Raji (cell line): Measurements from ENCODE around the gene HMCN2.

ENCODE experiments used
- POLR2A ChIP-seq: IDR thresholded peaks from 2 replicates; pipeline ENCODE4 v1.6.1; 2011; ENCODE audit warnings: low read depth, low read length, control low read depth; ENCODE audit not compliant: insufficient read depth

HMCN2 gene

DNA sequence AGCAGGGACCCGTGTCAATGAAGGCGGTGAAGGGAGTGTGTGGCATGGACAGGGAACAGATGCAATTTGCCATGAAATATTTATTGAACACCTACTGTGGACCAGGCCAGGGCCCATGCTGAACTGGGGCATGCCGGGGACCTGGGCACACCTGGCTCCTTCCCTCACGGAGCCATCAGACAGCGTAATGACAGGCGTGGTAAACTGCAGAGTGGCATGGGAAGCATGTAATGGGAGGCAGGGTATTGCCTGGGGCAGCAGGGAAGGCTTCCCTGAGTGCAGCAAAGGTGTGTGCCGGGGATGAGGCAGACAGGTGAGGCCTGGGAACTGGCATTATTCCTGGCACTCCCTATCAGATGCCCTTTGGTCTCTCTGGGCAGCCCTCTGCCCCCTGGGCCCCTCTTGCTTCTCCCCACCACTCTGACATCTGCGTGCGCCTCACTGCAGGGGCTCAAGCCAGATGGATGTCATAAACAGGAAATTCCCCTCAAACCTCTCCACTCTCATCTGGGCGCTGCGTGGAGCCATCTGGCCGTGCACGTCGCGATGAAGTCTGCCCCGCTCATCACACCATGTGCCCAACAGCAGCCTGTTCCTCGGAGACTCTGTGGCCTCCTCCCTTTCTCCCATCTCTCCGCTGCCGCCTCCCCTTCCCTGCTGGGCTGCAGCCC, 67.6 kb downstream of the HMCN2 start:
- no peak for TF ChIP-seq POLR2A

- no peak for TF ChIP-seq POLR2A
Measured at GRCh38 chr9:130333712-130334062, 68.1 kb downstream of the HMCN2 start.

- TF ChIP-seq POLR2A: no peak
Measured at GRCh38 chr9:130334915-130335314, 69.4 kb downstream of the HMCN2 start.

DNA sequence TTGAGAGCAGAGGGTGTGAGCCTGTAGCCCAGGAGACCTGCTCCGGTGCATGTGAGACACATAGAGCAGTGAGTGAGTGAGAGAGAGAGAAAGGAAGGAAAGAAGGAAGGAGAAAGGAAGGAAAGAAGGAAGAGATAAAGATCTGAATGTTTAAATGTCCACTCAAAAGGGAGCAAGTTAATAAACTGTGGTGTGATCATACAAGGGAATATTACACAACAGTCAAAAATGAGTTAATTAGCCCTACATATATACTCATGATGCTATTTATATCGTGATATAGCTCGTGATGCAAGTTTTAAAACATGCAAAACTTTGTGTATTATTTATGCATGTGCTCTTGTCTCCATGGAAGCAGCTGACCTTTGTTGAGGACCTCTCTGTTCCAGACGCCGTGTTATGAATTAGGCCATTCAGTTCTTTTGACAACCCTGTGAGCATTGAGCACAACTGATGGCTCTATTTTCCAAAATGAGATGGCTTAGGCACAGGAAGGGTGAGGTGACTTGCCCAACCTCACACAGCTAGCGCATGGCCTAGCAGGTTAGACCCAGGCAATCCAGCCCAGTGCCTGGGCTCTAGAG, 70.6 kb downstream of the HMCN2 start:
- TF ChIP-seq POLR2A: no peak

GRCh38 chr9:130336885-130337284, 71.3 kb downstream of the HMCN2 start:
- TF ChIP-seq POLR2A: no peak

- TF ChIP-seq POLR2A: no peak
Measured at GRCh38 chr9:130337318-130337717, 71.8 kb downstream of the HMCN2 start.

DNA sequence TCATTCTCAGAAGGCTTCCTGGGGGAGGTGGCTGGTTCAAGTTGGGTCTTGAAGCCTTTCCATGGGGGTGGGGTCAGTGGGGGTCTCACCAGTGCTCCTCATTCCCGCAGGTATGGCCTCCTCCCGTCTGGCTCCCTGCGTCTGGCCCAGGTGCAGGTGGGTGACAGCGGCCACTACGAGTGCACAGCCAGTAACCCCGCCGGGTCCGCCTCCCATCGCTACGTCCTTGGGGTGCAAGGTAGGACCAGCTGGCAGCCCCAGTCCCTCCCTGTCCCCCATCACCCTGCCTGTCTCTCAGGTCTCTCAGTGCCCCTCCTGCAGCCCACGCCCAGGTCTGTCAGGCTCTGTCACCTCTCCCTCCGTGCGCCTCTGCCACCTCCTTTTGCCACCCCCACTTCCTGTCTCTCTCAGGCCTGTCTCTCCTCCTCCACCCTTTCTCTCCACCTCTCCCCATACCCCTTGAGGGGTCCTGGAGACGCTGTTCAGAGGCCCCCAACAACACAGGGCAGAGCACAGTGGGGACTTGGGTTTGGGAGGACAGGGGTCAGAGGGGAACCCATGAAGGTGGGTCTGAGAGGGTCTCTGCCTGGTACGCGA, 72.3 kb downstream of the HMCN2 start:
- no peak for TF ChIP-seq POLR2A

DNA sequence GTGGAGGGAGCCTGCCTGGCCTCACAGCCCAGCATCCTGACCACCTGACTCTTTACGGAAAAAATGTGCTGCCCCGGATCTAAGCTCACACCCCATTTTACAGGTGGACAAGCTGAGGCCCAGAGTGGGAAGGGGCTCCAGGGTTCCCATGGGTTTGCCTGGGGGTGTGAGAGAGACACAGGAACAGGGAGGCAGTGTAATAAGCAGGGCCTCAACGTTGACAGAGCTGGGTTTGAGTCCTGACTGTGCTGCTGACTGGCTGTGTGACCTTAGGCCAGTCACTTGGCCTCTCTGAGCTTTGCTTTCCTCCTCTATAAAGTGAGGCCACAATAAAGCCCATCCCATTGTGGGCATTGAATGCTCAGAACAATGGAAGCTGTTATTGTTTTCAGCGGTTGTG, 73.7 kb downstream of the HMCN2 start:
- TF ChIP-seq POLR2A: no peak

GRCh38 chr9:130340011-130340410, 74.5 kb downstream of the HMCN2 start:
- TF ChIP-seq POLR2A: no peak

DNA sequence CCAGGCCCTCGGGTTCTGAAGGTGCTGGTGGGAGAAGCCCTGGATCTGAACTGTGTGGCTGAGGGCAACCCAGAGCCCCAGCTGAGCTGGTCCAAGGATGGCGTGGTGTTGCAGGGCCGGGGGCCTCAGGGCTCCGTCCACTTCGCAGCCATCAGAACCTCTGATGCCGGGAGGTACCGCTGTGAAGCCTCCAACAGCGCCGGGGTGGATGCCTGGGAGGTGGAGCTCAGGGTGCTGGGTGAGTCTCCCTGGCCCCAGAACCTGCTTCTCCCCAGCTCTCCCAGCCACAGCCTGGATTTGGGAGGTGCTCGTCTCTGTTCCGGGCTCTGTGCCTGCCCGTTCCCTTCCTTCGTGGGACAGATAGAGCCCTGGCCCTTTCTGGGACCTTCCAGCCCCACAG, 75.6 kb downstream of the HMCN2 start:
- TF ChIP-seq POLR2A: no peak

- TF ChIP-seq POLR2A: no peak
Measured at GRCh38 chr9:130341839-130342713, 76.5 kb downstream of the HMCN2 start.

DNA sequence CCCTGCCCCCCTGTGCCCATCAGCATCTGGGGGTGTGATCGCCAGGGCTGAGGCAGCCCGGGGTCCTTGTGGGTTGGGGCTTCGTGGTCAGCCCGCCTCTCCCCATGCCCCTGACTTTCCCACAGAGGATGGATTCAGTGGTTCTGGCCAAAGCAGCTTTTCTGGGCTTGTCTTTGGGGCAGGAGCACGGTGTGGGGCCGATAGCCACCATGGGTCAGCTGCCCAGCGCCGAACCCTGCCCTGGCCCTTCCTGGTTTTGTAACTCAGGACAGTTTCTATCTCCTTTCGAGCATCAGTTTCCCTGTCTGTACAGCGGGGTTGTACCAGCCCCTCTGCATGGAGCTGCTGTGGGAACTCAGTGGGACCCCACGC, 77.1 kb downstream of the HMCN2 start:
- no peak for TF ChIP-seq POLR2A

DNA sequence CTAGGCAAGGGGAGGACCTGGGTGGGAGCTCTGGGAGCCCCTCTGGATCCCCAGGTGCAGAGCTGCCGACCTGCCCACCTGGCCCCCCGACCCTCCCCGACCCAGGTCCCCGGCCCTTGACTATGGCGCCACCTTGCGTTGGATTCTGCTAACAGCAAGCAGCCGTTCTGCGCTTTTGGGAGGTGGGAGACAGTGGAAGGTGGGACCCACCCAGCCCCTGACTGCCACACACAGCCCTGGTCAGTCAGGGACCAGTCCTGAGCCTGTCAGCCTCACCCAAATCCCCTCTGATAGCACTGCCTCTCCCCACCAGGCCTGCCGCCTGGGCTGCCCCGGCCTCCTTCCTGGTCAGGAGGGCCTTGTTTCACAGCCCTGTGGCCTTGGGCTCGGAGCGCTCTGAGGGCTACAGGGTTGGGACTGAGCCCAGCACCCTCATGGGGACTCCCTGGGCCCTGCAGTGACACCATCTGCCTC, 77.9 kb downstream of the HMCN2 start:
- no peak for TF ChIP-seq POLR2A

GRCh38 chr9:130344366-130344765, 78.8 kb downstream of the HMCN2 start:
- TF ChIP-seq POLR2A: no peak

DNA sequence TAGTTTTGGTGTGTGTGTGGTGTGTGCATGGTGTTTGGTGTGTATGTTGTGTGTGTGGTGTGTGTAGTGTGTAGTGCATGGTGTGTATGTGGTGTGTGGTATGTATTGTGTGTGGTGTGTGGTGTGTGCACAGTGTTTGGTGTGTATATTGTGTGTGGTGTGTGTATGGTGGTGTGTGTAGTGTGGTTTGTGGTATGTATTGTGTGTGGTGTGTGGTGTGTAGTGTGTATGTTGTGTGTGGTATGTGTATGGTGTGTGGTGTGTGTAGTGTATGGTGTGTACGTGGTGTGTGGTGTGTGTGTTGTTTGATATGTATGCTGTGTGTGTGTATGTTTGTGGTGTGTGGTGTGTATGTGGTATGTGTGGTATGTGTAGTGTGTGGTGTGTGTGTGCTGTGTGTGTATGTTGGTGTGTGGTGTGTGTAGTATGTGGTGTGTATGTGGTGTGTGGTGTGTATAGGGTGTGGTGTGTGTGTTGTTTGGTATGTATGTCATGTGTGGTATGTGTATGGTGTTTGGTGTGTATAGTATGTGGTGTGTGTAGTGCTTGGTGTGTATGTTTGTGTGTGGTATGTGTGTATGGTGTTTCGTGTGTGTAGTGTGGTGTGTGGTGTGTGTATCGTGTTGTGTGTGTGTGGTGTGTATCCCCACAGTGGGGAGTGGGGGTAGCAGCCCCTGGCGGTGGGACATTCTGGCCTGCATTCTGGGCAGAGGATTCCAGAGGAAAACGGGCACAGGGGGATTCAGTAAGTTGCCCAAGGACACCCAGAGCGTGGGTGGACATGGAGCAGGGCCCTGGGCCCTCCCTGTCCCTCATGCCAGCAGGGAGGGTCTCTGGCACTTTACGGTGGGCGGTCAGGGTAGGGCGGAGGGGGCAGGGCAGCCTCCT, 79.7 kb downstream of the HMCN2 start:
- no peak for TF ChIP-seq POLR2A
